C1 segment of cervical spinal cord (tissue), 14 donors: Measurements from ENCODE around the gene CDT1.
"Not testable (repeated sequence)": the region's sequence is repeated elsewhere in the genome, so short reads cannot be mapped to it uniquely, and the experiment has no call there.

ENCODE experiments used
- DNase-seq, 14 donors: peaks; one replicate each; lab custom pipeline; 2025; lab: John Stamatoyannopoulos, UW

CDT1 gene

DNA sequence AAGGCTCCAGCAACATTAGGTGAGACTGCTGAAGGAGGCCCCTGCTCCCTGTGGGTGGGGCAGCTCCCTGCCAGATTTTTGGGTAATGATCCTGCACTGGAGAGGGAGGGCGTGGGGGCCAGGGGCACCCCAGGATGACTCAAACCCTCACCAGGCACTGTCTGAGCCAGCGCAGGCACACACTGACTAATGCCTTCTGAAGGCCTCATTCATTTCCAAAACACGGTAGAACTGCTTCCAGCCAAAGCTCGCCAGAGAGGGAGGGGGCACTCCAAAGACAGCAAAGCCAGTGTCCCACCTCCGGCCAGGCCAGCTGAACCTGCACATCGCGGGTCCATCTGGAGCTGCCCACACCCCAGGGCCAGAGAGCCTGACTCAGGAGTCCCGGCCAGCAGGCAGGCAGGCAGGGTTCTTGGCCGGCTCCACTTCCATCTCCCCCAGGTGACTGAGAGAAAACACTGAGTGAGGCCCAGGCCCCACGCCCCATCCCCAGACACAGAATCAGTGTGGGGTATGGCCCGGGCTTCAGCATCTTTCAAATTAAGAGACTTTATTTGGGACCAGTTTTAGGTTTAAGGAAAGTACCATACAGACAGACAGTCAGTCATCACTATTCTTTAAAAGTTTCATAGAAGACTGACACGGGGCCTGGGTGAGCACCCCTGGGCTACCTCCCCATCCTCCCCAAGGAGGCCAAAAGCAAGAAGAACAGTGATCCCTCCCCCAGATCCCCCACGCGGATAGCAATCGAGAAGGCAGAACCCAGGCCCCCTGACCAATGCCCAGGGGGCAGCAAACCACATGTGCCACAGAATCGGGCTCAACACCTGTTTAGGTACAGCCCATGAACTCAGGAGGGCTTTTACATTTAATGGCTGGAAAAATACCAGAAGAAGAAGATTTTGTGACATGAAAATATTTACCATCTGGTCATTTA is 20.9 kb upstream of the CDT1 start:
- peak in 9 of 14 donors; percentile 30 to 87 (median 43) for DNase-seq

DNA sequence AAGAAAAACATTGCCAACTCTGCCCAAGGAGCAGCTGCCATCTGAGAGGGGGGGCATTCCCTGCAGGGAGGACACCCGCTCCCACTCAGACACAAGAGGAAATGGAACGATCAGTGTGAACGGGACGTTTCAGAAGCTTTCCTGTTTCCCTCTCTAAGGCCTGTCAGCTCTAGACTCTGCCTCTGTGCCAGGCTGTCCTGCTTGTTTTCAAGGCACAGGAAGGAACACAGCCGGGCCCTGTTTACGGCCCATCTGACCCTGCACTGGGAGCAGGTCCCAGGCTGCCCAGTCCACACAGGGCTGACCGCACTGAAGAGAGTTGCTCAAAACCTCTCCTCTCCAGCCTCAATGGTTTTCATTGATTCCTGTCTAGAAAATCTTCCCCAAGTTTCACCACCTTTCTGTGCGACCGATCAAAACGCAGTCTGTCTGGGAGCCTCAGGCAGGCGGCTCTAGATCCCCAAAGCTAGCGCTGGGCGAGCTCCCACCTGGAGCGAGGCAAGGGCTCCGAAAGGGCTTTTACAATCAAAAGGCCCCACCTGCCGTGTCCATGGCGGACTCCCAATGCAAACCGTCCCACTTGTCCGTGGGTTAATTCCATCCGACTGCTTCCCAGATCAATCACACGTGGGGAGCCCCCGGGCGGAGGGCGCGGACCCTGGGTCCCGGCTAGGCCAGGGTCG is 20.1 kb upstream of the CDT1 start:
- DNase-seq, result peak in 12 of 14 donors; percentile 23 to 96 (median 64)

DNA sequence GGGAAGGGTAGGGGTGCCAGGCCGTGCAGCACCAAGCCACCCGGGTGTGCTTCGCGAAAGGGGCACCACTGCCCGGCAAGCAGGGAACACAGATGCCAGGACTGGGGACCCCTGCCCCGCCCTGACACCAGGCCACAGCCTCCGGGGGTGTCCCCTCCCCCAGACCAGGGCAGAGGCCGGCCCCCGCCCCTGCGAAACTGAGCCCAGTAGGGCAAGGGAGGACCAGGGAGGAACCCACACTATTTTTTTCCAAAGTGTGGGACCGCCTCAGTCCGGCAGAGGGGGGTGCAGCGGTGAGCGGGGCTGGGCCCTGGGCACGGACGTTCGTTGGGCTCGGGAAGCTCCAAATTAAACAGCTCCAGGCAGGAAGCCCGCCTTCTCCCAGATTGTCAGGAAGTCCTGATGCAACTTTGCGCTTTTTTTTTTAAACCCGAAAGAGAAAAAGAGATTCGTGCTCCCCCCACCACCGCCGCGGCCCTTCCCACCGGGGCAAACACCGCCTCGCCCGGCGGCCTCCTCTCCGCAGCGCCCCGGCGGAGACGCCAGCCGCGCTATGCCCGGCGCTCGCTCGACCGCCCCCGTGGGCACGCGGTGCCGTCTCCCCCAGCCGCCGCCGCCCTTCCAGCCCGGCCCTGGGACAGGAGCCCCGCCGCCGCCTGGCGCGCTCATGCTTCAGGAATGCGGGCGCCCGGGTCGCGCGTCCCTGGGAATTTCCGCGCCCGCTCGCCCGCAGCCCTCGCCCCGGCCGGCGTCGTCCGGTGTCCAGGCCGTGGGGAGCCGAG is 19.3 kb upstream of the CDT1 start:
- peak in 8 of 14 donors; percentile 17 to 65 (median 50) for DNase-seq

DNA sequence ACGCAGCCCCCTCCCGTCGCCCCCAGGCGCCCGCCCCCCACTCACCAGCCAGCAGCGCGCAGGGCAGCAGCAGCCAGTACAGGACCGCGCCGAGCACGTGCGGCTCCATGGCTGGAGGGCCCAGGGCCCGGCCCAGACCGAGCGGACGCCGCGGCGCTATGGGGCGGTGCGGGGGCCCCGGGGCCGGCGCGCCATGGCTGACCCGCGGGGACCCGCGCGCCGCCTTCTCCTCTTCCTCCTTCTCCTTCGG is 18.8 kb upstream of the CDT1 start:
- peak in 1 of 14 donors; percentile 63 for DNase-seq

DNA sequence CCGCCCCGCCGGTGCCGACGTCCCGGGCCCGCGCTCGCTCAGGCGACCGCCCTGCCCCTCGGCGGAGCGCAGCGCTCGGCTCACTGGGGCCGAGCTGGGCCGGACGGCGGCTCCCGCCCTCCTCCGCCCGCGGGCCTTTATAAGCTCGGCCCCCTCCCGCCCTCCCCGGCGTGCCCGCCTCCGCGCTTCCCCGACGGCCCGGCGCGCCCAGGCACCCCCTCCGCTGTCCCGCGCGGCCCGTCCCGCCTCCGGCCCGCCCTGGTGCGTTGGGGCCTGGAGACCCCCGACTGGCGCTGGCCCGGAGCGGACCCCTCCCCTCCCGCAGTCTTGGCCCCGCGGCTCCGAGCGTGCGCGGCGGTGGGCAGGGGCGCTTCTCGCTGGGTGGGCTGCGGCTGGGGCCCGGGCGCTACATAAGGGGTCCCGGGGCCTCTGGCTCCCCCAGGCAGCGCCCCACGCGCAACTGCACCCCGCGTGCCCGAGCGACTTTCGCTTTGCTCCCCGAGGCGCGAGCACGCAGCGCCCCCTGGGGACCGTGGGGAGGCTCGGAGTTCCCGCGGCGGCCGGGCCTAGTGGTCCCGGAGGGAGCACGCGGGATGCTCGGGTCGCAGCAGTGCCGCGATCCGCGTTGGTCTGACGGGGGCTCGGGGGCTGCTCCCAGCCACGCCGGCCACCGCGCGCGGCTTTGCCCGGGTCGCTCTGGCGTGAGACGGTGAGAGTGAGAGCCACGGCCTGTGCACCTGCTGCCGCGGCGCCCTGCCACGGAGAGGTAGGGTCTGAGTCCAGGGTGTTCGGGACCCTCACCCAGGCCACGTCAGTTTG is 18.3 kb upstream of the CDT1 start, which contains the start of gene PIEZO1:
PIEZO1 (minus strand) TSS at position 115 of the 819 bp plus-strand sequence. CDS start 256 bp downstream, outside the sequence.
- DNase-seq, result peak in 10 of 14 donors; percentile 29 to 82 (median 58)

DNA sequence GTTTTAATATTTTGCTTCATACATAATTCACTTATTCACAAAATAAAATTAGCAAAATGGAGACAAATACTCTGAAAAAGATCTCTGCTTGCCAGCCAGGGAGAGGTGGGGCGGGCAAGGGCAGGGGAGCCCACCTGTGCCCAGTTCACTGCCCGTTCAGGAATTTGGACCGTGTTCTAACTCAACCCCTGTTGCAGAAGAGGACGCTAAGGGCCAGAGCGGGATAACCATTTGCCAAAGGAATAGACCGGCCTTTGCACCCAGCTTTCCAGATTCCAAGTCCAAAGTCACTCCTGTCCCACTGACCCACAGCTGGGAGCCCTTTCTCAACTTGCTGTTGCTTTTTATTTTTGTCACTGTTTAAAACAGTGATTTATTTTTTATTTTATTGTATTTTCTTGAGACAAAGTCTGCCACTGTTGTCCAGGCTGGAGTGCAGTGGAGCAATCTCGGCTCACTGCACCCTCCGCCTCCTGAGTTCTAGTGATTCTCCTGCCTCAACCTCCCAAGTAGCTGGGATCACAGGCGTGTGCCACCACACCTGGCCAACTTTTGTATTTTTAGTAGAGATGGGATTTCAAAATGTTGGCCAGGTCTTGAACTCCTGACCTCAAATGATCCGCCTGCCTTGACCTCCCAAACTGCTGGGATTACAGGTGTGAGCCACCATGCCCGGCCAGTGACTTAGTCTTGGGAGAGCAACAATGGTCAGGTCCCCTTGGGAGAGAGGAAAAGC is 15.8 kb upstream of the CDT1 start:
- DNase-seq, result no peak

DNA sequence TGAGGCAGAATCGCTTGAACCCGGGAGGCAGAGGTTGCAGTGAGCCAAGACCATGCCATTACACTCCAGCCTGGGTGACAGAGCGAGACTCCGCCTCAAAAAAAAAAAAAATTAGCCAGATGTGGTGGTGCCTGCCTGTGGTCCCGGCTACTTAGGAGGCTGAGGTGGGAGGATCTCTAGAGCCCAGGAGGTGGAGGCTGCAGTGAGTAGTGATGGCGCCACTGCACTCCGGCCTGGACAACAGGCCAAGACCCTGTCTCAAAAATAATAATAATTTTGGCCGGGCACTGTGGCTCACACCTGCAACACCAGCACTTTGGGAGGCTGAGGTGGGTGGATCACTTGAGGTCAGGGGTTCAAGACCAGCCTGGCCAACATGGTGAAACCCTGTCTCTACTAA is 14.8 kb upstream of the CDT1 start:
- not testable (repeated sequence) for DNase-seq

DNA sequence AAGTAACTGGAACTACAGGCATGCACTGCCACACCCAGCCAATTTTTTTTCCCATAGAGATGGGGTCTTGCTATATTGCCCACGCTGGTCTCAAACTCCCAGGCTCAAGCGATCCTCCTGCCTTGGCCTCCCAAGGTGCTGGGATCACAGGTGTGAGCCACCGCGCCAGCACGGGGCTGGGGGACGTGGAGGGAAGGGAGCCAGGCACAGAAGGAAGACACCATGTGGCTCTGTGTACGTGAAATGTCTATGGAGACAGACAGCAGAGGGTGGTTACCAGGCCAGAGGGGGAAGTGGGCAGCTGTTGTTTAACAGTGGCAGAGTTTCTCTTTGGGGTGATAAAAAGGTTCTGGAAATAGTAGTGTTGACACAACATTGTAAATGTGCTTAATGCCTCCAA is 14.0 kb upstream of the CDT1 start:
- DNase-seq, result peak in 3 of 14 donors; percentile 16 to 24 (median 21)

DNA sequence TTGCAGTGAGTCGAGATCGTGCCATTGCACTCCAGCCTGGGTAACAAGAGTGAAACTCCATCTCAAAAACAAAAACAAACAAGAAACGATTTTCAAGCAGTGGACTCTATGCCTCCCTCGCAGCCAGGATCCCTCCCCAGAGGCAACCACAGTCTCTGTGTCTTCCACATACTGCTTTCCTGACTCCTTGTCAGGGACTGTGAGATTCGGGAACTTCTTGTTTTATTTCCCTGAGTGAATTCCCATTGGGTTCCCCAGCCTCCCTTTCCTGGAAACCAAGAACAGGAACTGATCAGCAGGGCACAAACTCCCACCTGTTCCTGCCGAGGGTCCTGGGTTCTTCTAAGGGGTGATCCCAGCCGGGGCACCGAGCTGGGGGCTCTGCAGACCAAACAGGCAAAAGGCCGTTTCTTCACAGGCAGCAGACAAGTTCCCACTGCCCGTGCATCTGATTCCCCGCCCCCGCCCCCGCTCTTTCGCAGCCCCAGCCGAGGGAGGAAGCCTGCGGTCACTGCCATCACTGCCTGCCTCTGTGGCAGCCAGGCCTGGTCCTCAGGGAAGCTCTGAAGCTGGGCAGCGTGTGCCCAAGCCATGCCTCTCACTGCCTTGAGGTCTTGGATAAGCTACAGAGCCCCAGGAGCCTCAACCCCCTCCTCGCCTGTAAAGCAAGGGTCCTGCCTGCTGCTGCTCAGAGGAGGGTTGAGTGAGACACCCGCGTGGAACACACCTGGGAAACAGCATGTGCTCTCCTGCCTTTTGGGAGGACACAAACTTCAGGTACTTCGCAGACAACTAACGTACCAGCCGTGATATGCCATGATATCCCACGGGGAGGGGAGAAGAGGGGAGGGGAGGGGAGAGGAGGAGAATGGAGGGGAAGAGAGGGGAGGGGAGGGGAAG is 13.0 kb upstream of the CDT1 start:
- DNase-seq, result peak in 6 of 14 donors; percentile 22 to 58 (median 36)

DNA sequence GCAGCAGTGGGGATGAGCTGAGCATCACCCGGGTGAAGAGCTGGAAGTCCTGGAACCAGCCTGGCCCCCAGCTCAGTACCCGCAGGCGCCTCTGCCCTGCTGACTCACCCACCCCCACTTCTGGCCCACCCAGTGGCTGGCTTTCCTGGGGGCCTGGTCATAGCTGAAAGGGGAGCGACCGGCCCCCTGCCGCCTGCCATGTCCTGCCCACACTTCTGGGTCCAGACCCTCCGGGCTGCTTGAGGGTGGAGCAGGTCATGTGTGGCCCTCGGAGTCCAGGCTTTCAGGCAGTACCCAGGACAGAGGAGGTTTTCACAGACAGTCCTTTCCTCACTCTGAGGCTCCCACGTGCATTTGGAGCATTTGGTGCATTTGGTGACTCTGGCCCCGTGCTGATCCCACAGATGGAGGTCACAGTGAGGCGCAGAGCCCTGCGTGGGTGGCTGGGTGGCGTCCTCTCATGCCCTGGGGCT is 11.5 kb upstream of the CDT1 start:
- DNase-seq, result no peak

DNA sequence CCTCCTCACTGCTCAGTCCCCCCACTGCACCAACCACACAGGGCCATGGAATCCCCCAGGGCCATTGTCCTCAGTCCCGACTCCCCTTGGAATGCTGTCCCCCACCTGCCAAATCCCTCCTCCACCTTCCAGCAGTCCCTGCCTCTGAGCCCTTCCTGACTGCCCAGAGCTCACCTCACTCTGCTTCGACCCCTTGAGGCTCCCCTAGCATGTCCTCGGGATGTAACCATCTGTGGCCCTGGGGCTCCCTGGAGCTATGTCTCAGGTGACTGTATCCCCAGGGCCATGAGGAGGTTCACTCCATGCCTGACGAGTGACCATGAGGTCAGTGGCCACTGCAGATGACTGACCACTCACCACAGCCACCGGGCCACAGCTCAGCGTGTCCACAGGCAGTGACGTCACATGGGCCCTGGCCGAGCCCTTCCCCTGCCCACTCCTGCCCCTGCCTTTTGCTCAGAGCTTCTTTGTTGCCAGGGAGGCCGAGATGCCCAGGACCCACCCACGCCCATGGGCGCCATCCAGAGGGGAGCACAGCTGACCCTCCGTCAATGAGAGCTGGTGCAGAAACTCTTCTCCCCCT is 10.8 kb upstream of the CDT1 start:
- no peak for DNase-seq

DNA sequence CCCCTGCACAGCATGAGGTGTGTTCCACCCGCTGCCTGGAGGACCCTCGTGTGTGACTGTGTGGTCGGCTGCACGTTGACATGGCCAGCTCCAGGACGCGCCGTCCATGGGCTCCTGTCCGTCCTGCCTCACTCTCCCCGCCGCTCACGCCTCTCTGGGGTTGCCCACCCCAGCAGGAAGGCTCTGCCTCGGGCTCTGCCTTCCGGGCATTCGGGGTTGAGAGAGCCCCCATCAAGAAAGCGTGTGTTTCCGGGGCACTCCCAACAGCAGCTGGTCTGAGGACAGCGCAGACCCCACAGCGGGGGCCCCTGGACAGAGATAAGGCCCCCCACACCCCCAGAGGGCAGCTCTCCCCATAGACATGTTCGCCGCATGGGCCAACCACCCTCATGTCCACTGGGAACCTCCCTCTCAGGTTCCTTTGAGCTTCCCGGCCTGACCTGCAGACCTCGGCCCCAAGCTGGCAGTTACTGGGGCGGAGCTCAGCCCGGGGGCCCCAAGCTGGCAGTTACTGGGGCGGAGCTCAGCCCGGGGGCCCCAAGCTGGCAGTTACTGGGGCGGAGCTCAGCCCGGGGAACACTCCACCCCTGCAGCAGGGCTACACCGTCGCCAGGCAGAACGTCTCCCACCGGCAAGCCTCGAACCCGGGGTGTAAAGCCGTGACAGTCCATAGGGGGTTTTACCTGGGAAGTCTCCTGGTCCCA is 10.2 kb upstream of the CDT1 start:
- DNase-seq, result no peak

DNA sequence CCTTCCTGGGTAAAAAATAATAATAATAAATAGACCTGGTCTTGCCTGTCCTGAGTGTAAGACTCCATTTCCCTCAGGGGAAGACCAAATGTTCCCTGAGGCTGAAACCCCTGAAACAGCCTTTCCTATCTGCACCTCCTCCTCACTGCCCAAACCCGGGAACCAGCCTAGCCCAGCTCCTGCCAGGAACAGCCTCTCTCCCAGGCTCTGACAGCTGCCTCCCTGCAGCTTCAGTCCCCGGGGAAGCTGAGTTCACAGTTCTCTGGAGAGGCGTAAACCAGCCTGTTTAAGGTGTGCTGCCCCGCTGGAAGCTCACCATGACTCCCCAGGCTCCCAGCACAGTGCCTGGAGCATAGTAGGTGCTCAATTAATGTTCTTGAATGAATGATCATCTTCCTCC is 7.3 kb upstream of the CDT1 start:
- DNase-seq, result no peak

DNA sequence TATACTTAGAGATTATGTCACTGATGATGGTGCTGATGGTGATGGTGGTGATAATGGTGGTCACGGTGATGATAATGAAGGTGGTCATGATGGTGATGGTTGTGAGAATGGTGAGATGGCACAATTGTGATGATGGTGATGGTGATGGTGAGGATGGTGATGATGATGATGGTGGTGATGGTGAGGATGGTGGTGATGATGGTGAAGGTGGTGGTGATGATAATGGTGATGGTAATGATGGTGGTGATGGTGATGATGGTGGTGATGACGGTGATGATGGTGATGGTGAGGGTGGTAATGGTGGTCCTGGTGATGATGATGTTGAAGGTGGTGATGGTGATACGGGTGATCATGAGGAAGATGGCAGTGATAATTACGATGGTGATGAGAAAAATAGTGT is 5.5 kb upstream of the CDT1 start:
- no peak for DNase-seq

DNA sequence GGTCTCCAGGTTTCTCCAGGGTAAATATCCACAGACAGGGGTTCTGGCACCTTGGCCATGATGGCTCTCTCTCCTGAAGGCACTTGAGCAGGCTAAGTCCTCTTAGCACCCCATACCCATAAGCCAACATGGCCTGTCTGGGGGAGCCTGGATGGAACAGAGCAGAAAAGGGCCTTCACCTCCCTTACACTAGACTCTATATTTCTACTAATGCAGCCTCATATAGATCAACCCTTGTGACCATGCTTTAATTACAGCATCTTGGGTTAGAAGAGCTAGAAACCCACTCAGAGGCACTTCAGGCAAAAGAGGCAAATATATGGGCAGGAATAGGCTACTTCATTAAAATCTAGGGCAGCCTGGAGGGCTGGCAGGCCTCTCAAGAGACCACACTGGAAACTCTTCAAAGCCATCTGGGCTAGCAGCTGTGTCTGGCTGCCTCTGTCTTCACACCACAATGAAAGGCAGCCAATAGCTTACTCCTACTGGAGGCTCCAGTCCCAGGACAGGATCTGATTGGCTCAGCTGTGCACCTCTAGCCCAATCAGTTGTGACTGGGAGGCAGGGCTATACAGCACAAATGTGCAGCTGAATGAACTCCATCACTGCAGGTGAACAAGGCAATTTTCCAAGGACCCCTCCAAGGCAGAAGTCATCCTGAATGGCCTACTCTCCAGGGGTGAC is 4.7 kb upstream of the CDT1 start:
- no peak for DNase-seq

DNA sequence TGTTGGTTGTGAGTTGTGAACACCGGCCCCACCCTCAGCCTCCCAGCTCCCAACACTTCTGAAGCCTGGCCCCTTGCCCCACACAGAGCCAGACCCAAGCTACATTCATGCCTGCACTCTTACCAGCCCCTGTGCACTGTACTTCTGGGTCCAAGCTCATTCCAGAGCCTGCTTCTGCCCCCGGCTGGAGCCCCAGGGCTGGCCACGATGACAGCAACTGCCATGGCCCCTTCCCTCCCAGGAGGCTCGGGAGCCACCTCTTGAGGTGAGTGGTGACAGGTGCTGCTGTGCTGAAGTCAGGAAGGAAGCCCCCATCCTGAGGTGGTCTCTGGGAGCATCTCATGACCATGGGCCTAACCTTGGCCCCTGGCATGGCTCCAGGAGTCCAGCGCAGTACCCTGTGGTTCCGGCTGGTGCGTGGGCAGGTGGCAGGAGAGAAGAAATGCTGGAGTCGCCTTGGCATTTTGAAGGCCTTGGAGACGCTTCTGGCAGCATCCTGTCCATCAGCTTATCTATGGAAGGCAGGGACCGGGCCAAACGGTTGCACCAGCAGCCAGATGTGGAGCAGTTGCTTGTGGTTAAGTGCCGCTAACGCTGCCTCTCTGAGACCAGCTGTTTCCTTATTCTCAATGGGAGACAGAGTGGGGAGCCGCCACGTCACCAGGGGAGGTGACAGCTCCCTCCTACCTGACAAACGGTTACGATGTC is 3.9 kb upstream of the CDT1 start:
- no peak for DNase-seq

DNA sequence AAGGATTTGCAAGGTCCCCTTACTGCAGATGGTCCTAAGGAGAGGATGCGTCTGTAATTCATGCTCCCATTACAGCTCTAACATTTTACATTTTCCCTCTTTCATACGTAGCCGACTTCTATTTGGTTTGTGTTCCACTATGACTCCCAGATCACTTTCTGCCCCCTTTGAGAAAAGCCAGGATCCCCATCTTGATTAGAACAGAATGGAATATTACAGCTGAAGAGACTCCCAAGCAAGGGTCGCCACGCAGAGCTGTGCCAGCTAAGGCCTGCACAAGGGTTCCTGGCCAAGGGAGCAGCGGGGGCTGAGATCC is 3.4 kb upstream of the CDT1 start:
- DNase-seq, result no peak
